HepG2 (cell line): ENCODE results near the gene RAD54L2. TPM values are rescaled to one million over a fixed set of nuclear protein-coding genes. Genes with fewer than 3 reads are reported as not detected.
A peak's percentile ranks its signal among the peaks of the same experiment; 100 is the strongest.

ENCODE experiments used
- ATF2 ChIP-seq: sonication (generic); formaldehyde crosslinking; IDR thresholded peaks from 2 replicates; pipeline ENCODE4 v1.4.0; 2020; ENCODE audit warnings: missing genetic modification reagents
- ATF7 ChIP-seq, 2 experiments: fragments of 450-650 bp in 1 of 2; sonication (generic) in 1 of 2; formaldehyde crosslinking in 1 of 2; IDR thresholded peaks; 2 replicates each; pipeline versions ENCODE4 v1.4.0 to v1.6.1; 2016 to 2020; ENCODE audit warnings: antibody characterized with exemption in 1 of 2, mild to moderate bottlenecking in 1 of 2, missing genetic modification reagents in 1 of 2
- CREB1 ChIP-seq, 2 experiments: fragments of 450-650 bp in 1 of 2; IDR thresholded peaks; 2 replicates each; pipeline ENCODE4 v1.6.1; 2016 to 2017; ENCODE audit warnings: control low read depth in 1 of 2, mild to moderate bottlenecking in 1 of 2, missing compliant biosample characterization in 1 of 2, missing genetic modification characterization in 1 of 2
- FOXO1 ChIP-seq: sonication (generic); formaldehyde crosslinking; IDR thresholded peaks from 2 replicates; pipeline ENCODE4 v1.4.0; 2020; ENCODE audit warnings: missing genetic modification reagents
- GATAD2A ChIP-seq: IDR thresholded peaks from 2 replicates; pipeline ENCODE4 v1.6.1; 2016
- JUN ChIP-seq: sonication (generic); formaldehyde crosslinking; IDR thresholded peaks from 2 replicates; pipeline ENCODE4 v1.4.0; 2020; ENCODE audit warnings: mild to moderate bottlenecking, missing genetic modification reagents
- KAT2B ChIP-seq: fragments of 150-350 bp; IDR thresholded peaks from 2 replicates; pipeline ENCODE4 v1.6.1; 2014; ENCODE audit warnings: low read depth, low read length, borderline replicate concordance
- KLF13 ChIP-seq: sonication (generic); formaldehyde crosslinking; IDR thresholded peaks from 2 replicates; pipeline ENCODE4 v1.4.0; 2020; ENCODE audit warnings: mild to moderate bottlenecking, missing genetic modification reagents
- NR2F6 ChIP-seq, 2 experiments: IDR thresholded peaks; 2 replicates each; pipeline ENCODE4 v1.6.1; 2016; ENCODE audit warnings: antibody characterized with exemption in 1 of 2, mild to moderate bottlenecking in 1 of 2
- RARA ChIP-seq: IDR thresholded peaks from 2 replicates; pipeline ENCODE4 v1.6.1; 2016; ENCODE audit warnings: missing genetic modification reagents, missing compliant biosample characterization
- SOX5 ChIP-seq: IDR thresholded peaks from 2 replicates; pipeline ENCODE4 v1.6.1; 2016; ENCODE audit warnings: borderline replicate concordance
- SOX6 ChIP-seq, 2 experiments: fragments of 450-650 bp in 1 of 2; sonication (generic) in 1 of 2; formaldehyde crosslinking in 1 of 2; IDR thresholded peaks; 2 replicates each; pipeline versions ENCODE4 v1.4.0 to v1.6.1; 2017 to 2020; ENCODE audit warnings: antibody characterized with exemption in 1 of 2, mild to moderate bottlenecking in 1 of 2, missing genetic modification reagents in 1 of 2
- STAG1 ChIP-seq: sonication (generic); formaldehyde crosslinking; IDR thresholded peaks from 2 replicates; pipeline ENCODE4 v1.4.0; 2020; ENCODE audit warnings: missing genetic modification reagents
- ZBTB21 ChIP-seq: sonication (generic); formaldehyde crosslinking; IDR thresholded peaks from 2 replicates; pipeline ENCODE4 v1.4.0; 2020; ENCODE audit warnings: missing genetic modification reagents
- ZMAT5 ChIP-seq: sonication (generic); formaldehyde crosslinking; IDR thresholded peaks from 2 replicates; pipeline ENCODE4 v1.5.0; 2020; ENCODE audit warnings: mild to moderate bottlenecking, low read depth, missing genetic modification reagents, borderline replicate concordance
- ZNF121 ChIP-seq: sonication (generic); formaldehyde crosslinking; IDR thresholded peaks from 2 replicates; pipeline ENCODE4 v1.5.0; 2020; ENCODE audit warnings: mild to moderate bottlenecking, missing genetic modification reagents
- ZNF280D ChIP-seq: sonication (generic); formaldehyde crosslinking; IDR thresholded peaks from 2 replicates; pipeline ENCODE4 v1.5.1; 2020; ENCODE audit warnings: mild to moderate bottlenecking, missing genetic modification reagents
- ZNF770 ChIP-seq: sonication (generic); formaldehyde crosslinking; IDR thresholded peaks from 2 replicates; pipeline ENCODE4 v1.5.0; 2020; ENCODE audit warnings: mild to moderate bottlenecking, missing genetic modification reagents
- ZSCAN9 ChIP-seq: IDR thresholded peaks from 2 replicates; pipeline ENCODE4 v1.6.1; 2016; ENCODE audit warnings: borderline replicate concordance
- polyA plus RNA-seq, 8 experiments: library from polyadenylated mRNA; depleted of rRNA in 3 of 8; stranded (reverse) in 7 of 8; unstranded in 1 of 8; fragments of >200 nt; fragmentation: Illumina TruSeq in 4 of 8; extraction: Trizol in 4 of 8; gene quantifications; 2 replicates each; pipeline versions ENCODE4 v1.2.1 to v1.2.3, GENCODE V29; 2011 to 2016; ENCODE audit warnings: low read depth in 4 of 8, missing spikeins in 1 of 8, mixed read lengths in 1 of 8; ENCODE audit not compliant: insufficient read depth in 1 of 8
- total RNA-seq, 5 experiments: library from RNA; depleted of rRNA; stranded (reverse); fragments of >200 nt; fragmentation: Illumina TruSeq; extraction: Trizol; gene quantifications; 2 replicates each; pipeline ENCODE4 v1.2.3, GENCODE V29; 2016; ENCODE audit warnings: low read depth in 1 of 5
- TF ChIP-seq, protein P1 (sequence below): sonication (generic); formaldehyde crosslinking; IDR thresholded peaks from 2 replicates; pipeline ENCODE4 v1.5.0; 2020; ENCODE audit warnings: mild to moderate bottlenecking, missing genetic modification reagents, moderate library complexity

RAD54L2 gene
- total and polyA plus RNA-seq, 2 of the 13 experiments (the other 11 are each of a cell fraction or from before 2014, with no cell fraction given): 5.5 to 14.8 TPM

- TF ChIP-seq CREB1 (IDR thresholded peaks at IDR 0.05): peak; percentile 21; the same call in 1 of the 2 replicates
- no peak for TF ChIP-seq CREB1 (CRISPR knock-in tag; IDR thresholded peaks at IDR 0.05)
- TF ChIP-seq STAG1 (CRISPR knock-in tag): peak; percentile 33
- no peak for TF ChIP-seq KAT2B
- TF ChIP-seq SOX5: peak; percentile 94
- no peak for TF ChIP-seq KLF13
- TF ChIP-seq FOXO1 (CRISPR knock-in tag): peak; percentile 81; the same call in 1 of the 2 replicates
- TF ChIP-seq ATF2: no peak
- TF ChIP-seq, protein P1, sequence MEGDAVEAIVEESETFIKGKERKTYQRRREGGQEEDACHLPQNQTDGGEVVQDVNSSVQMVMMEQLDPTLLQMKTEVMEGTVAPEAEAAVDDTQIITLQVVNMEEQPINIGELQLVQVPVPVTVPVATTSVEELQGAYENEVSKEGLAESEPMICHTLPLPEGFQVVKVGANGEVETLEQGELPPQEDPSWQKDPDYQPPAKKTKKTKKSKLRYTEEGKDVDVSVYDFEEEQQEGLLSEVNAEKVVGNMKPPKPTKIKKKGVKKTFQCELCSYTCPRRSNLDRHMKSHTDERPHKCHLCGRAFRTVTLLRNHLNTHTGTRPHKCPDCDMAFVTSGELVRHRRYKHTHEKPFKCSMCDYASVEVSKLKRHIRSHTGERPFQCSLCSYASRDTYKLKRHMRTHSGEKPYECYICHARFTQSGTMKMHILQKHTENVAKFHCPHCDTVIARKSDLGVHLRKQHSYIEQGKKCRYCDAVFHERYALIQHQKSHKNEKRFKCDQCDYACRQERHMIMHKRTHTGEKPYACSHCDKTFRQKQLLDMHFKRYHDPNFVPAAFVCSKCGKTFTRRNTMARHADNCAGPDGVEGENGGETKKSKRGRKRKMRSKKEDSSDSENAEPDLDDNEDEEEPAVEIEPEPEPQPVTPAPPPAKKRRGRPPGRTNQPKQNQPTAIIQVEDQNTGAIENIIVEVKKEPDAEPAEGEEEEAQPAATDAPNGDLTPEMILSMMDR (CRISPR knock-in tag): peak; percentile 66
- TF ChIP-seq ZSCAN9 (CRISPR knock-in tag): no peak
- no peak for TF ChIP-seq ZMAT5
- TF ChIP-seq ZNF770 (CRISPR knock-in tag): 0 out of 2 replicates have a peak, but pooled peaks have one; percentile 28
- TF ChIP-seq GATAD2A (CRISPR knock-in tag): peak; percentile 62
- peak; percentile 85 for TF ChIP-seq RARA (CRISPR knock-in tag)
- no peak for TF ChIP-seq JUN (CRISPR knock-in tag)
- no peak for TF ChIP-seq SOX6 (IDR thresholded peaks at IDR 0.05)
- TF ChIP-seq SOX6 (CRISPR knock-in tag; IDR thresholded peaks at IDR 0.05): peak; percentile 94
- TF ChIP-seq ZBTB21 (CRISPR knock-in tag): peak; percentile 74; the same call in 1 of the 2 replicates
- peak; percentile 72; the same call in 1 of the 2 replicates for TF ChIP-seq ZNF121
- 0 out of 2 replicates have a peak, but pooled peaks have one; percentile 5 for TF ChIP-seq ATF7 (IDR thresholded peaks at IDR 0.05)
- TF ChIP-seq ATF7 (CRISPR knock-in tag; IDR thresholded peaks at IDR 0.05): no peak
- peak; percentile 81 for TF ChIP-seq NR2F6 (IDR thresholded peaks at IDR 0.05)
- TF ChIP-seq NR2F6 (CRISPR knock-in tag; IDR thresholded peaks at IDR 0.05): peak; percentile 82
- TF ChIP-seq ZNF280D (CRISPR knock-in tag): peak; percentile 49; the same call in 1 of the 2 replicates
These were observed 11.7 kb downstream of the RAD54L2 start (continued) for GRCh38 chr3:51550080-51550819.
